ENCODE results near the gene EYS.

Gene EYS

GRCh38 chr6:65707126-65707826, at the start of gene EYS:
Gene EYS, minus strand, starts transcription at chr6:65707226. Its CDS starts 211,816 bp downstream, at chr6:65495410.
- DNase-seq, result no peak

DNA sequence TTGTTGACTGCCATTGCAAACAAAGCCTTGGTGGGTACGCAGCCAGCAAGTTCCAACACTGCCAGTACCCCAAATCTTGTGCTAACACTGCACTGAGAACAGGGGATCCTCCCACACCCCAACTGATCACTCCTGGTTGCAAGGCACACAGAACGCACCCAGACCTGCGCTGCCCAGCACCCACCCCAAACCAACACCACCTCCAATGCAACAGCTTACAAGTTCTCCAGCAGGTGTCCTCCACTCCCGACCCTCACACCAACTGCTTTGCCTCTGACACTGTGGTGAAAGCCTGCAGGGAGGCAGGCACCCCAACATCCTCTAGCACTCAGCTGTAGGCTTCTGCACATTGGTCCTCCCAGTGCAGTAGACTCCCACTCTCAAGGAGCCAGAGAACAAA, 39.3 kb upstream of the EYS start:
- no peak for DNase-seq

- DNase-seq, result no peak
These were observed 38.6 kb upstream of the EYS start for GRCh38 chr6:65745614-65746013.

- no peak for DNase-seq
These were observed 22.0 kb upstream of the EYS start for GRCh38 chr6:65728879-65729479.

GRCh38 chr6:65719101-65719500, 12.1 kb upstream of the EYS start:
- no peak for DNase-seq

- DNase-seq, result no peak
These were observed 4.5 kb upstream of the EYS start for GRCh38 chr6:65711531-65711930.

DNA sequence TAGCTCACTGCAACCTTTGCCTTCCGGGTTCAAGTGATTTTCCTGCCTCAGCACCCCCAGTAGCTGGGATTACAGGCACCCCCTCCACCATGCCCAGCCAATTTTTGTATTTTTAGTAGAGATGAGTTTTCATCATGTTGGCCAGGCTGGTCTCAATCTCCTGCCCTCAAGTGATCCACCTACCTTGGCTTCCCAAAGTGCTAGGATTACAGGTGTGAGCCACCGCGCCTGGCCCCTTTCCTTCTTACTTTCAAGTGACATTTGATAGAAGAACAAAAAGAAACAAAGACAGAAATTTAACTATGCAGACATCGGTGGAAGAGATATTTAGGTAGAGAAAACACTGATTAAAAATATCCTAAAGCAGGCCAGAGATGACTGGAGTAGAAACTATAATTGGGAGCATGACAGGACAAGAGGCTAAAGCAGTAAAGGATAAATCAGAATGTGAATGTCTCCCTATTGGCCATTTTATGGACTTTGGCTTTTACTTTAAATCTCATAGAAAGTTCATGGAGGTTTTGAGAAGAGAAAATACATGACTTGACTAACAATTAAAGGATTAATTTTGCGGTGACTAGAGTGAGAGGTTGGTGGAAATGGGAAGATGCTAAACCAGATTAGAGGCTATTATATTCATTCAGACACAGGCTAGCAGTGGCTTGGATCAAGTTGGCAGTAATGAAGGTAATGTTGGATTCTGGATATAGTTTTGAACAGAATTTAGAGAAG, 2.2 kb upstream of the EYS start:
- no peak for DNase-seq

DNA sequence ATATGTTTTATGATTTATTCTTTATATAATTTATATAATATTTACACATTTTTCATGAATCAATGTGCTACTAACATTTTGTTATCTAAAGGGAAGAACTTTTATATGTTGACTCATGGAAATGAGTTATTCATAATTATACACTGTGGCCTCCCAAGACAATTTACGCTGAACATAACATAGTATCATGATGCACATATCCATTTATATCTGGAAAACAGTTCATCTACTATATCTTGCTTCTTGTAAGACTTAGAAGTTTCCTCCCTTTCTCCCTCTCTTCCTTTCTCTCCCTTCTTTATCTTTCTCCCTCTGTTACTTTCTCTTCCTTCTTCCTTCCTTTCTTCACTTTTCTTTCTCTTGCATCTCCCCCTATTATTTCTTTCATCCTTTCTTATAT, 1.1 kb upstream of the EYS start:
- DNase-seq, result no peak

GRCh38 chr6:65706436-65706835, 590 bp downstream of the EYS start:
- no peak for DNase-seq

DNA sequence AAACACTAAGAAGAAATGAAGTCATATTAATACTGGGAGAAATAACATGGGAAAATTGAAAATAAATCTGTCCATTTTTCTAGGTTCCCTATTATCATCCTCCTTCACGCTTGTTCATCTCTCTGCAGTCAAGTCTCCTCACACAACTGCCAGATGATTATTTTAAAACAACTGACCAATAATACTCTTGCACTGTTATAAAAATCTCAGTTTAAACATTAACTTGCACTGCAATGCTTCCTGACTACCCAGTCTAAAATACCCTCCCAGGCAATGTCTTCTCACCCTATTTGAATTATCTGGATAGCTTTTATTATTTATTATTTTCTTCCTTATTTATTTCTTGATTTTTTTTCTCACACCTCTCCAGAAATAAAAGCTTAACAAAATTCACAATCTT, 5.7 kb downstream of the EYS start:
- DNase-seq, result no peak

- no peak for DNase-seq
These were observed 6.5 kb downstream of the EYS start for GRCh38 chr6:65700561-65700960.

GRCh38 chr6:65692109-65692508, 14.9 kb downstream of the EYS start:
- DNase-seq, result no peak

DNA sequence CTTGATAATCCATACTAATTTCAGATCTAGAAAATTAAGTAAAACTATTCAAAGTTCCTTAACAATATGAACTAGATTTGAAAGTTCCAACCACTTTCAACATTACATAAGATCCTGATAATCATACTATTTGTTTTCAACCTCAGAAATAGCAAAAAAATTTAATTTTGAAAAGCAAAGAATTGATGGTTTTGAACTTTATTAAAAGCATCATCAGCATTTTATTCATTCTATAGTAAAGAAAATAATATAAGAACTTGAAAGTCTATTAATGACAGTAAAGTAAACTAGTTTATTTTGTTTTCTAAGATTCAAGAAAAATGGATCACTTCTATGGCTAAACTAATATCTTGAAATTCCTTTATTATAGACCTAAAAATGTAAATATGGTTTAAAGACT, 26.8 kb downstream of the EYS start:
- DNase-seq, result no peak

DNA sequence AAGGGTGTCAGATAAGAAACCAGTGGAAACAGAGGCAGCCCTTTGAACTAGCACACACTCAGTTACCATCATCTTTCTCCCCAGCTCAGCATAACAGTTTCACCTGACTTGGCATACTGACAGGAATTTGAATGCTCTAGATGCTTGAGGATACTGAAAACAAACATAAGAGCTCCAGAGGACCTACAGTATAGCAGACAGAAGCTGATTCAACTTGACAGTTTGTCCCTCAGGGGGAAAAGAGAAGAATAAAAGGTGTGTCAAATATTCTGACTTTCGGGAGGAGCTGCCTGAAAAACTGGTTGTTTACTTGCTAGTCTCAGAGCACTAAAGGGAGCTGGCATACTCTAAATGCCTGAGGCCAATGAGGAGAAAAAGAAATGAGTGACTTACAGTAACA, 35.1 kb downstream of the EYS start:
- no peak for DNase-seq

GRCh38 chr6:65667916-65668656, 38.9 kb downstream of the EYS start:
- no peak for DNase-seq

GRCh38 chr6:65650086-65650485, 56.9 kb downstream of the EYS start:
- no peak for DNase-seq

DNA sequence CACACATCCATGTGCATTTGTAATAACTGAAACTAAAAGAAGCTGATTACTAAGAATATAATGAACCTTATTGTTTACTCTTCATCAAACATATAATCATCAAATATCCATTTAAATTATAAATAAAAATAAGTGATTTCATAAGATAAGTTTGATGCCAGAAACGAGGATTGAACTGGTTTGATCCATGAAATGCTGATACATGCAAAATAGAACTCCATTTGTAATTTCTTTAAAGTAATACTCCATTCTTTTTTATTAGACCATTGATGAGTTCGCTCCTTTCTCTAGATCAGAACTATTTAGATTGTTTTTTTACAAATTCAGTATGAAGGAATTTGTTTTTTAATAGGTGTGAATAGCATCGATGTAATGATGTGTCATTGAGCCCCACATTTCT, 57.6 kb downstream of the EYS start:
- no peak for DNase-seq

- DNase-seq, result no peak
These were observed 60.5 kb downstream of the EYS start for GRCh38 chr6:65646544-65646943.

- DNase-seq, result no peak
These were observed 64.2 kb downstream of the EYS start for GRCh38 chr6:65642776-65643175.

DNA sequence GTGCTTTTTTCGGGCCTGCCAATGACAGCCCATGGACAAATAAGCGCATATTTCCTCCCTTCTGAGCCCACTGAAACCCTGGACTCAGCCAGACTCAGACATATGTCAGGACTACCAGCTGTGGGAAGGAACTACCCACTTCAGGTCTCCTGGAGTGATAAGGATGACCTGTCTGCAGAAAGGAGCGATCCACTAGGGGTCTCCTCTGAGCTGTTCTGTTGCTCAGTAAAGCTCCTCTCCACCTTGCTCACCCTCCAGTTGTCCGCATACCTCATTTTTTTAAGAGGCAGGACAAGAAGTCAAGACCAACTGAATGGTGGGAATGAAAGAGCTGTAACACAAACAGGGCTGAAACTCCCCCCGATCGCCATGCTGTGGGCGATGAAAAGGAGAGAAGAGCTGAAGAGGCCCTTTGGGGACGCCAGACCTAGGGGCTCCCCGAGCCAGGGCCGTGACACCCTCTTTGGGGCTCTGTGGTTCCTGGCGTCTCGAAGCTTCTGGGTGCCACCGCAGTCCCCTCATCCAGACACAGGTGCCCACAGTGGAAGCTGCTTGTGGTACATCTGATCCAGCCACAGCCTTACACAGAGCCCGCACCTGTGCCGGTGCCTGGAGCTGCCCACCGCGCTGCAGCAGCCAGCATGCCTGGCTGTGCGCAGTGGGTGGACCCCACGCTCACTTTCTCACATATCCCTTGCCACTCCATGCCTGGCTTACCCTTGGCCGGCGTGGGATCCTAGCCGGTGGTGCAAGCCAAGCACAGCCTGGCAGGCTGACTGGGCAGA, 68.8 kb downstream of the EYS start:
- no peak for DNase-seq

DNA sequence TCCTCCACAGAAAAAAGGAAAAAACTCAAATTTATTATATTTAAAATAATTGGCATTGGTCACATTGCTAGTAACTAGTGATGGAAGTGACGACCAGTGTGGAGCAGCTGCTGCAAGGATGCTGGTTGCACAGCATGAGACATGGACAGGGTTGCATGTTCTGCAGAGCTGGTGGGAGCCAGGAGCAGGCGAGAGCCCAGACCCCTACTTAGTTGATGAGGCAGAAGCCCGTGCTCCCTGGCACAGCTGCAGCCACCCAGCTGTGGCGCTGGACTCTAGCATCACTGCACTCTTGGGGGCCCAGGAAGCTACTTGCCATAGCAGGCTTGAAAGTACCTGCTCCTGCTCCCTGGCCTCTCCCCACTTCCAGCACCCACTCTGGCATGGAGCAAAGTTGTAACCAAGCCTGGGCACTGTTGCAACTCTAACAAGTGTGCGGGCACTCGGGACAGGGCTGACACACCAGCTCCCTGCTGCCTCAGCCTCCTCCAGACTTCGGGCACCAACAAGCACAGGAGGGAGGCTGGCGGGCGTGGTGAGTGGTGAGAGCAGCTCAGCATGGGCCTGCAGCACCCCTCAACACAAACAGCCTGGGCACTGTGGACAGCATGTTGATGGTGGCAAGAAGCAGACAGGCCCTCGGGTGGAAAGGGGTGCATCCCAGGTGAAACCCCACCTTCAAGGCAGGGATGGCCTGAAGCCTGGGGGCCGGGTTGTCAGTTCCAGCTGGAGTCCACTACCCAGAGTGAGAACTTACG, 69.6 kb downstream of the EYS start:
- no peak for DNase-seq

DNA sequence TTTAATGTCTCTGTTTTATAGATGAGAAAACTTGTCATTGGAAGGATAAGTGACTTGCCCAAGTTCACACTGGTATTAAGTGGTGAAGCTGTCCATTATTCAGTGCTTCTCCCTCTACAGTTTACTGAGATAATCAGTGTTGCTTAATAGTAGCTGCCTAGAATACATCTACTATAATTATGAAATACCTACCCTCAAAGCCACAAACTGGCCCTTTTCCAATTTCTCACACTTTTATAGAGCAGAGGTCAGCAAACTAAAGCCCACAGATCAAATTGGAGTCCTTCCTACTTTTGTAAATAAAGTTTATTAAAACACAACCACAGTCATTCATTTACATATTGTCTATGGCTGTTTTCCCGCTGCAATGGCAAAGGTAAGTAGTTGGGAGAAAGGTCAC, 73.5 kb downstream of the EYS start:
- DNase-seq, result no peak
